GM13976 (cell line): Measurements from ENCODE around the gene KCNH4.

Source experiments
- DNase-seq: peaks from one replicate; pipeline ENCODE4 v3.0.0; 2012; ENCODE audit warnings: low spot score
- CTCF ChIP-seq: IDR thresholded peaks from 2 replicates; pipeline ENCODE4 v1.5.1; 2012; ENCODE audit warnings: borderline replicate concordance, mild to moderate bottlenecking; ENCODE audit not compliant: insufficient read depth; ENCODE audit errors: extremely low read depth, missing control alignments, control extremely low read depth
- in situ Hi-C: fragments of 300-500 bp; cut with MboI; formaldehyde crosslinking; loops from one replicate; pipeline ENCODE4 v1.12.0; 2022; ENCODE audit warnings: low sequenced_read_pairs, mixed read lengths, inconsistent platforms; ENCODE audit not compliant: unreplicated experiment

The KCNH4 gene

GRCh38 chr17:42107597-42108576 is 73.1 kb downstream of the KCNH4 start:
- peak; percentile 100 for DNase-seq
- no peak for TF ChIP-seq CTCF
- in situ Hi-C loops = loop anchor here (10.0 kb wide), 1 partner anchor 83 kb away; the partner anchor contains the start of gene NKIRAS2

GRCh38 chr17:42107124-42107523 is 73.8 kb downstream of the KCNH4 start:
- TF ChIP-seq CTCF = no peak
- in situ Hi-C loops = loop anchor here (10.0 kb wide), 1 partner anchor 82 kb away; the partner anchor contains the start of gene NKIRAS2
- DNase-seq = no peak
